LNCaP clone FGC (cell line): Measurements from ENCODE around the gene PNPLA3.

ENCODE experiments used
- DNase-seq: peaks from one replicate; pipeline ENCODE4 v3.0.0-alpha.2; 2011; ENCODE audit warnings: low read depth
- H3K4me3 ChIP-seq: 2 replicates; pipeline ENCODE4 v1.5.1; 2011; ENCODE audit warnings: mild to moderate bottlenecking, low read depth, low read length, control low read depth
- TF ChIP-seq, protein P1 (sequence below): IDR thresholded peaks from 2 replicates; pipeline ENCODE4 v1.5.1; 2012; ENCODE audit warnings: mild to moderate bottlenecking; ENCODE audit not compliant: control insufficient read depth, insufficient read depth; ENCODE audit errors: extremely low read depth

PNPLA3 gene

GRCh38 chr22:43980996-43981395 is 57.4 kb downstream of the PNPLA3 start:
- no peak overlapping the region for H3K4me3 ChIP-seq
- DNase-seq: no peak
- TF ChIP-seq, protein P1, sequence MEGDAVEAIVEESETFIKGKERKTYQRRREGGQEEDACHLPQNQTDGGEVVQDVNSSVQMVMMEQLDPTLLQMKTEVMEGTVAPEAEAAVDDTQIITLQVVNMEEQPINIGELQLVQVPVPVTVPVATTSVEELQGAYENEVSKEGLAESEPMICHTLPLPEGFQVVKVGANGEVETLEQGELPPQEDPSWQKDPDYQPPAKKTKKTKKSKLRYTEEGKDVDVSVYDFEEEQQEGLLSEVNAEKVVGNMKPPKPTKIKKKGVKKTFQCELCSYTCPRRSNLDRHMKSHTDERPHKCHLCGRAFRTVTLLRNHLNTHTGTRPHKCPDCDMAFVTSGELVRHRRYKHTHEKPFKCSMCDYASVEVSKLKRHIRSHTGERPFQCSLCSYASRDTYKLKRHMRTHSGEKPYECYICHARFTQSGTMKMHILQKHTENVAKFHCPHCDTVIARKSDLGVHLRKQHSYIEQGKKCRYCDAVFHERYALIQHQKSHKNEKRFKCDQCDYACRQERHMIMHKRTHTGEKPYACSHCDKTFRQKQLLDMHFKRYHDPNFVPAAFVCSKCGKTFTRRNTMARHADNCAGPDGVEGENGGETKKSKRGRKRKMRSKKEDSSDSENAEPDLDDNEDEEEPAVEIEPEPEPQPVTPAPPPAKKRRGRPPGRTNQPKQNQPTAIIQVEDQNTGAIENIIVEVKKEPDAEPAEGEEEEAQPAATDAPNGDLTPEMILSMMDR: no peak

DNA sequence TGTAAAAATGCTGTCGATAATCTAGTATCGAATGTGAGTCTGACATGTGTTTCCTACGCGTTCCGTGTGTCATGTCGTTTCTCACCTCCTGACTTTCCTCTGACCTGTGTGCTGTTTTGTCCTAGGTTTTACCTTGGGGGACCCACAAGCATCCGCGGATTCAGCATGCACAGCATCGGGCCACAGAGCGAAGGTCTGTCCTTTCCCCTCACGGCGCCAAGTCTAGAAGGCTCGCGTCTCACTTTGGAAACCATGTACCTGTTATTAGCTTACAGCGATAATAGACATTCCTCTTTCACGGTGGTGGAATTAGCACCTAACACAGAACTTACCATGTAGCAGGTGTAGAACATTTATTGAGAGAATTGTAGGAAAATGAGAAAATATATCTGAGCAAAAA is 60.2 kb downstream of the PNPLA3 start:
- no peak for DNase-seq
- no peak overlapping the region for H3K4me3 ChIP-seq
- TF ChIP-seq, protein P1: no peak

DNA sequence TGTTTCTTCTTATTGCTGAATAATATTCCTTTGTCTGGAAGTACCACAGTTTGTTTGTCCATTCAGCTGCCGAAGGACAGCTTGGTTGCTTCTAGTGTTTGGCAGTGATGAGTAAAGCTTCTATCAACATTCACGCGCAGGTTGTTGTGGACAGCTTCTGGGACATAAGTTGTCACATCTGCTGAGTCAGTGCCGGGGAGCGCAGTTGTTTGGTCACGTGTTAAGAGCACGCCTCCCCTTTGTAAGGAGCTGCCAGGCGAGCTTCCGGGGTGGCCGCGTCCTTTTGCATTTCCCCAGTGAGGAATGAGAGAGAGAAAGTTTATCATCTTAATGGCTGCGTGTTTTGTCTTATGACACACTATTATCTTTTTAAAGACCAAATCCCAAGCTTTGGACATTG is 61.9 kb downstream of the PNPLA3 start:
- TF ChIP-seq, protein P1: no peak
- DNase-seq: no peak
- no peak overlapping the region for H3K4me3 ChIP-seq

DNA sequence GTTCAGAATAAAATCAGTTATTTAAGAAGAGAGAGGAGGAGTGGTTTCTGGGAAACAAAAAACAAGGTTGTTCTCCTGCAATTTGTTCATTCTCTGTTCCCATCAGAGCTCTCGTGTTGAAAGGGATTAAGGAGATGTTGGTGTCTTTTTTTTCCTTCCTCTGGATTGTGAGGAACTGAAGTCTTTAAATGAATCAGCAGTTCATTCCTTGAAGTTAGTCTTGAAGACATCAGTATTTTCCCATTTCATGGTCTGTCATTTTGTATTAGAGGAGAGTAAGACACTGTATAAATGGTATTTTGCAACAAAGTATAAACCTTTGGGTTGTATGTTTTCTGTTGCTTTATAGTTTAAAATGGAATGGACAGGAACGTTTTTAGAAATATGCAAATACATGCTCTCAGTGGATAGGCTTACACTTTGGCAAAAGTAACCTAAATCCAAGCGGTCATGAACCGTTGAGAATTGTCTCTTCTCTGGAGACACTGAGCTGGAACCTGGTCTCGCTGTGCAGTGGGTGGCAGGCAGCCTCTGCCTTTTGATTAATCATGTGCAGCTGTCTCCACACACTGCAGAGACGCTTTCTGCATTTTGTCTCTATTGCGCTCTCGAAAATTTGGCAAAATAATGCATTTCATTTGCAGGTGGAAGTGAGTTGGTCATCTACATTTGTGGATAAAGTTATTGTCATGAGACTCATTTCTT is 64.7 kb downstream of the PNPLA3 start:
- TF ChIP-seq, protein P1: no peak
- no peak overlapping the region for H3K4me3 ChIP-seq
- no peak for DNase-seq

DNA sequence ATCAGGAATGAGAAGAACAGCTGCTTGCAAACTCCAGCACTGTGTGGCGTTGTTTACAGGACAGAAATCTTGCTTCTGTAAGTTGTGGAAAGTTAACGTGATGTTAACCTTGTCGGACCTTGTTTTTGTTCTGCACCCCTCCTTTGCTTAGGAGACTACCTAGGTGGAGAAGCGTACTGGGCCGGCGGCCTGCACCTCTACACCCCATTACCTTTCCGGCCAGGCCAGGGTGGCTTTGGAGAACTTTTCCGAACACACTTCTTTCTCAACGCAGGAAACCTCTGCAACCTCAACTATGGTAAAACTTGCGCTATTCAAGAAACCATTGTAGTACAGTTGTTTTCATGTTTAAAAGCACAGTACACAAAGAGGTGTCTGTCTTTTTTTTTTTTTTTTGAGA is 65.4 kb downstream of the PNPLA3 start:
- TF ChIP-seq, protein P1: no peak
- no peak for DNase-seq
- H3K4me3 ChIP-seq: no peak overlapping the region

DNA sequence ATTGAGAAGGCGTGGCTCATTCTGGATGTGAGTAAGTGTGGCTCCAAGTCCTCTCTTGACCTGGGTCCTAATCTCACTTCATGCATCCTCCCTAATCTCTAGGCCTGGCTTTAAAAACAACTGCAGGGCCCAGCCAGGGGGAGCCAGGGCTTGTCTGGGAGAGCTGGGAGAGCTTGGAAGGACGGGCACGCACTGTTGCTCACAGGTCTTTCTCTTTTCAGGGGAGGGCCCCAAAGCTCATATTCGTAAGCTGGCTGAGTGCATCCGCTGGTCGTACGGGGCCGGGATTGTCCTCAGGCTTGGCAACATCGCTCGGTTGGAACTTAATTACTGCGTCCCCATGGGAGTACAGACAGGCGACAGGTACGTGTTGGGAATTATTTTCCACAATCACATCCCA is 66.4 kb downstream of the PNPLA3 start:
- H3K4me3 ChIP-seq: no peak overlapping the region
- TF ChIP-seq, protein P1: no peak
- no peak for DNase-seq
